Cerebellar nuclear complex (tissue), 1 donor: Measurements from ENCODE around the gene ZNF584.
A peak's percentile ranks its signal among the peaks of the same experiment; 100 is the strongest.
"Not testable (repeated sequence)": the region's sequence is repeated elsewhere in the genome, so short reads cannot be mapped to it uniquely, and the experiment has no call there.

Experiments
- DNase-seq, 2 experiments: peaks; one replicate each; lab custom pipeline; 2025; lab: John Stamatoyannopoulos, UW

Gene ZNF584

GRCh38 chr19:58403920-58404478 is 4.5 kb upstream of the ZNF584 start:
- not testable (repeated sequence) for DNase-seq

DNA sequence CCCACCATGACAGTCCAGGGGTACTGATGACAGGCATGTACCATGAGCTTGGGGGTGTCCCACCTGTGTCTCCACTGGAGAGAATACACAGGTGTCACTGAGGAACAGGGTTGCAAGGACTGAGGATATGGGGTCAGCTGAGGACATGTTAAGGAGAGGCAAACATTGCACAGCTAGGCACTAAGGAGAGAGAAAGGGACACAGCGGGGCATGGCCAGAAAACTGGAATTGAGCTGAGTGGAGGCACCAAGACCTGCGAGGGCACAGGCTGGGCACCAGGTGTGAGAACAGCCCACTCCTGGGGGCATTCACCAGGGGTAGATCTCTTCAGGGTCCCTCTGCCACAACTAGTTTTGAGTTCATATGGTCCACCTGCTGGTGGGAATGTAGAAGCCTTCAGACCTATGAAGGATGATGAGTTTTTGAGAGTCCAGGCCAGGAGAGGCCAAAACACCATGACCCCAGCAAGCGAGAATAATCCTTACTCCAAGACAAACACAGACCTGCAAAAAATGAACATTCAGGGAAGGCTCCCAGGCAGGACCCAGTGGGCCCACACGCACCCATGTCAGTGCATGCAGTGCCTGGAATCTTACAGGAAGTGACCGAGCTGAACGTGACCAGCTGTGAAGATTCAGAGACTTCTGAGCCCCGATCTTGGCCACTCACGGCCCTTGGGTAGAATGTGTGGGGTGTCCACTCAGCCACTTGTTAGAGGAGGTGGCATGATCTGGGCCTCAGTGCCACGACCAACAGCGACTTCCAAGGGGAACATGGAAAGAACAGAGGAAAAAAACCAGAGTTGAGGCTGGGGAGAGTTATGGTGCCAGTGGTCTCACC is 1.4 kb upstream of the ZNF584 start:
- DNase-seq = no peak

DNA sequence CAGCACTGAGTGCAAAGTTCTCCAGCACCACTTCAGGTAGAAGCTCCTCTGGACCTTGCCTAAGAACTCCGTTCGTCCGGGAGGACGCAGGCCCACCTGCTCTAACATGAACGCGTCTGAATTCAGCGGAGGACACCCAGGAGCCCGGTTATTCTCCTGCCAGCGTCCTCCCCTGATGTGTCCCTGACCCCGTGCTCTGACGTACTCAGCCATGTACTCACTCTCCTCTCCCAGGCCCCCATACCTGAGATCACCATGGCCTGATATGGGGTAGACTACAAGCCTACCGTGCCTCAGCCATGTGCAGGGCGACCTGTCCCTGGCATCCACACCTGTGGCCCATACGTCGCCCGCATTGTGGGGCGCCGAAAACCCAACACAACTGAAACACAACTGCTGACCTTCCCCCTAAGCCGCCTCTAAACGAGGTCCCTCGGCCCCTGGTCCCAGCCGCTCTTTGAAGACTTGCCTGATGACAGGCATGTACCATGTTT is 744 bp upstream of the ZNF584 start:
- no peak for DNase-seq

DNA sequence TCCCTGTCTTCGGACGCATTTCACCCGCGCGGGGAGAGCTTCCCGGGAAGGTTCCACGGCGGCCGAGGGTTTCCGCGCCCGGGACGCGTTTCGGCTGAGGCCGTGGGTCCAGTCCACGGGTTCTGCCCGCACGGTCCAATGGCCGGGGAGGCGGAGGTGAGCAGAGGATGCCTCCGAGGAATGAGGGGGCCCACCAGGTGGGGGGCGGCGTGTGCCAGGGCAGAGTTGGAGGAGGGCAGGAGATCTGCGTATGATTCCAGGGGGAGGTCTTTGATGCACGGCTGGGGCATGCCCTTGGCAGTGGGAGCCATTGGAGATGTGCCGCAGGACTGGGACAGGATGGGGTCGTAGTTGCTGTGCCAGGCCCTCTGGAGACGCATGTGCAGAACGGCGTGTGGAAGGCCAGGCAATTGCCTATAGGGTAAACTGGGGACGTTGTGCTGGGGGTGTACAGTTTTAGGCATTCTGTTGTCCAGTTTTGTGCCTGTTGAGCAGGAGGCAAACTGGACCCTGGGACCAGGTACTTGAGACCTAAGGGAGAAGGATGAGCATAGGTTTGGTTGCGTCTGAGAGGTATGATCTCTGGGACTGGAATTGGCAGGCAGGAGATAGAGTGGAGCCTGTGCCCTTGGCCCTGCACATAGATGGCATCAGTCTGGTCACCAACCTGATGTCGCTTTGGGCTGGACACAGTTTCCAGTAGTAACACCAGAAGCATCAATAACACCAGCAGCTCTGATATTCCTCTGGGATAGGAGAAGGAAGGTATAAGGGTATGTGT is 751 bp downstream of the ZNF584 start:
- no peak for DNase-seq

DNA sequence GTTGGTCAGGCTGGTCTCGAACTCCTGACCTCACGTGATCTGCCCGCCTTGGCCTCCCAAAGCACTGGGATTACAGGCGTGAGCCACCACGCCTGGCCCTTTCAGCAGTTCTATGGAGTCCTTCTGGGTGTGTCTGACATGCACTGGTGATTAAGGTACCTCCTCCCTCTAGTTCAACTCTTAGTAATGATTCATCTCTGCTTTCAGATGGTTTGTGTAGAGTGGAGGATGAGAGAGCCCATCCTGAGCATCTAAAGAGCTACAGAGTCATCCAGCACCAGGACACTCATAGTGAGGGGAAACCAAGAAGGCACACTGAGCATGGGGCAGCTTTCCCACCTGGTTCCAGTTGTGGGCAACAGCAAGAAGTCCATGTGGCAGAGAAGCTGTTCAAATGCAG is 8.2 kb downstream of the ZNF584 start:
- DNase-seq = no peak

GRCh38 chr19:58417071-58417470 is 8.6 kb downstream of the ZNF584 start:
- no peak for DNase-seq

GRCh38 chr19:58428617-58429016 is 20.2 kb downstream of the ZNF584 start:
- no peak for DNase-seq

GRCh38 chr19:58429745-58430144 is 21.3 kb downstream of the ZNF584 start:
- DNase-seq = no peak

- no peak for DNase-seq
These were observed 25.8 kb downstream of the ZNF584 start for GRCh38 chr19:58434217-58434616.

GRCh38 chr19:58439576-58440554 is 31.4 kb downstream of the ZNF584 start, which contains the start of gene ZNF132:
TSS of gene ZNF132 (minus strand) at chr19:58440153. CDS start at chr19:58439821, 332 bp downstream.
- peak; percentile 99 to 100 for DNase-seq

- no peak for DNase-seq
These were observed 32.1 kb downstream of the ZNF584 start for GRCh38 chr19:58440556-58440955.

- not testable (repeated sequence) for DNase-seq
These were observed 34.5 kb downstream of the ZNF584 start for GRCh38 chr19:58442986-58443385.

DNA sequence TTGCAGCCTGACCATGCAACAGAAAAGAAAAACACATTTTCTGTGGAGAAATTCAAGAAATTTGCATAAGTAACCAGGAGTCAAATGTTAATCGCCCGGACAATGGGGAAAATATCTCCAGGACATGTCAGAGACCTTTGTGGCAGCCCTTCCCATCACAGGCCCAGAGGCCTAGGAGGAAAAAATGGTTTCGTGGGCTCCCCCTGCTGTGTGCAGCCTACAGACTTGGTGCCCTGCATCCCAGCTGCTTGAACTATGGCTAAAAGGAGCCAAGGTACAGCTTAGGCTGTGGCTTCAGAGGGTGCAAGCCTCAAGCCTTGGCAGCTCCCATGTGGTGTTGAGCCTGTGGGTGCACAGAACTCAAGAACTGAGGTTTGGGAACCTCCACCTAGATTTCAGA is 40.4 kb downstream of the ZNF584 start:
- DNase-seq = not testable (repeated sequence)

- not testable (repeated sequence) for DNase-seq
These were observed 41.5 kb downstream of the ZNF584 start for GRCh38 chr19:58449980-58450379.

DNA sequence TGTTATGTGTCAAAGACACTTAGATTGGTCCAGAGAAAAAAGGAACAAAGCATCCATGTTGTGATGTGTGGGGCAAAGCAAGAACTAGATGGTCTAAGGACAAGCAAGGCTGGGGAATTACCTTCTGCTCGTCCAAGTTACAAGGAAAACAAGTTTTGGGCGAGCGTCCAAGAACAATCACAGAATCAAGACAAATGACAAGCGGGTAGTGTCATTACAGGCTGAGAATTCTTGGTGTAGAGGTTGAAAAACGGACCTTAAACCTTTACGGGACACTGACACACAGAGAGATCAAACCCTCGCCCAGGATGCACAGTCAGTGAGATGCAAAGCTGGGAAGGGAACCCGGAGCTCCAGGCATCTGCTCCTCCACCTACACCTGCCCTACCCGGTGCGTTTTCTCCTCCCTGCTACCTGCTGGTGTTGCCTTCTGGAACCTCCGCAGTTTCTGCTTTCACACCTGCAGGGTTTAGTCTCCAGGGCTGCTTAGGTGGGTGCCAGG is 42.5 kb downstream of the ZNF584 start:
- no peak for DNase-seq

- DNase-seq = peak; percentile 90 to 97
These were observed 43.1 kb downstream of the ZNF584 start, which contains the start of gene ZNF324B for GRCh38 chr19:58451358-58452101. TSS of gene ZNF324B (plus strand) at chr19:58451622. CDS start at chr19:58453702, 2,080 bp downstream.

GRCh38 chr19:58453743-58454142 is 45.3 kb downstream of the ZNF584 start:
- no peak for DNase-seq

DNA sequence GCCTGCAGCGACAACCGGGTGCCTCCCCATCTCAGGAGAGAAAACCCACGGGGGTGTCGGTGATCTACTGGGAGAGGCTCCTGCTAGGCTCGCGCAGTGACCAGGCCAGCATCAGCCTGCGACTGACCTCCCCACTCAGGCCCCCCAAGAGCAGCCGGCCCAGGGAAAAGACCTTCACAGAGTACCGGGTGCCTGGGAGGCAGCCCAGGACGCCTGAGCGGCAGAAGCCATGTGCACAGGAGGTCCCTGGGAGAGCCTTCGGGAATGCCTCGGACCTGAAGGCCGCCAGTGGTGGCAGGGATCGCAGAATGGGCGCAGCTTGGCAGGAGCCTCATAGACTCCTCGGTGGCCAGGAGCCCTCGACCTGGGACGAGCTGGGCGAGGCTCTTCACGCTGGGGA is 46.9 kb downstream of the ZNF584 start:
- no peak for DNase-seq

DNA sequence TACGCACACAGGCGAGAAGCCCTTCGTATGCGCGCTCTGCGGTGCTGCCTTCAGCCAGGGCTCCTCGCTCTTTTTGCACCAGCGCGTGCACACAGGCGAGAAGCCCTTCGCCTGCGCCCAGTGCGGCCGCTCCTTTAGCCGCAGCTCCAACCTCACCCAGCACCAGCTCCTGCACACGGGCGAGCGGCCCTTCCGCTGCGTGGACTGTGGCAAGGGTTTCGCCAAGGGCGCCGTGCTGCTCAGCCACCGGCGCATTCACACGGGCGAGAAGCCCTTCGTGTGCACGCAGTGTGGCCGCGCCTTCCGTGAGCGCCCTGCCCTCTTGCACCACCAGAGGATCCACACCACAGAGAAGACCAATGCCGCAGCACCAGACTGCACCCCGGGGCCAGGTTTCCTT is 47.7 kb downstream of the ZNF584 start:
- DNase-seq = no peak

DNA sequence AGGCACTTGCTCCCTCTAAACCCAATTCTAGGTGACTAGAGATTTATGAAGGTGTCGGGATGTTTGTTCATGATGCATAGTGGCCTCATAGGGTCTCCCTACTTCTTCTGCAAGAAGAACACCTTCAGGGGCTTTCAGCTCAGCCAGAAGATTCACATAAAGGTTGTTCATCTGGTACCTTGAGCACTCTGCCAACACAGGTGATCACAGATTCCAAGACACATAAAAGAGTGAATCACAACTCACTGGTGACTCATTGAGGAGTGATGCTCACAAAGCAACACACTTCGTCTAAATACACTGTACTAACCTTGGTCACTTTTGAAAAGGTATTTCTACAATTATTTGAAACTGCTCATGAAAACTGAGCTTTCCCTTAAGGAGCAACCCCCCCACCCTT is 51.6 kb downstream of the ZNF584 start:
- no peak for DNase-seq
